OCI-LY7 (cell line): ENCODE measurements around the gene LSAMP. TPM values are rescaled to one million over a fixed set of nuclear protein-coding genes. Genes with fewer than 3 reads are reported as not detected.

Experiments
- BruUV-seq: library from RNA; stranded (reverse); fragments of 400-500 nt; replicated peaks from 2 replicates; lab custom pipeline; 2021; lab: Mats Ljungman, UMichigan
- CTCF ChIA-PET: fragments of 300-600 bp; sonication (Branson Sonifier 250); formaldehyde crosslinking; loops from one replicate; lab custom pipeline; 2022; ENCODE audit warnings: antibody characterized with exemption; ENCODE audit not compliant: unreplicated experiment; lab: Charles Lee
- POLR2A ChIA-PET: fragments of 300-600 bp; sonication (Branson Sonifier 250); formaldehyde crosslinking; loops from one replicate; lab custom pipeline; 2022; ENCODE audit warnings: antibody characterized with exemption; lab: Charles Lee
- DNase-seq: peaks from one replicate; pipeline ENCODE4 v3.0.0-alpha.2; 2015; ENCODE audit warnings: low spot score
- H2AFZ ChIP-seq: fragments of 200-600 bp; sonication (generic), shearing (Covaris generic); 2 replicates; pipeline ENCODE4 v1.6.1; 2014; ENCODE audit warnings: mild to moderate bottlenecking, antibody characterized with exemption, low read length, moderate library complexity
- H3K27ac ChIP-seq: fragments of 200-600 bp; sonication (generic); 2 replicates; pipeline ENCODE4 v1.5.1; 2014; ENCODE audit warnings: mixed run types, low read depth, mild to moderate bottlenecking, moderate library complexity, low read length, inconsistent platforms; ENCODE audit not compliant: poor library complexity, severe bottlenecking
- H3K36me3 ChIP-seq: fragments of 200-600 bp; sonication (generic); 2 replicates; pipeline ENCODE4 v1.6.1; 2014; ENCODE audit warnings: mild to moderate bottlenecking, antibody characterized with exemption, low read length, moderate library complexity, mixed read lengths; ENCODE audit not compliant: insufficient read depth
- H3K4me1 ChIP-seq: fragments of 200-600 bp; sonication (generic); 2 replicates; pipeline ENCODE4 v1.5.1; 2014; ENCODE audit warnings: mild to moderate bottlenecking, low read length; ENCODE audit not compliant: insufficient read depth, poor library complexity, severe bottlenecking
- H3K4me2 ChIP-seq: fragments of 200-600 bp; sonication (generic); 2 replicates; pipeline ENCODE4 v1.6.1; 2014; ENCODE audit warnings: mild to moderate bottlenecking, low read length
- H3K4me3 ChIP-seq: fragments of 200-600 bp; sonication (generic); 2 replicates; pipeline ENCODE4 v1.5.1; 2014; ENCODE audit warnings: mild to moderate bottlenecking, low read depth, low read length; ENCODE audit not compliant: poor library complexity, severe bottlenecking
- H3K79me2 ChIP-seq: fragments of 200-600 bp; sonication (generic); 2 replicates; pipeline ENCODE4 v1.6.1; 2016; ENCODE audit warnings: low read depth, mild to moderate bottlenecking, low read length, moderate library complexity, mixed read lengths; ENCODE audit not compliant: insufficient read depth
- H3K9me2 ChIP-seq: fragments of 200-600 bp; sonication (generic); 2 replicates; pipeline ENCODE4 v1.6.1; 2016; ENCODE audit warnings: mild to moderate bottlenecking, low read length, mixed read lengths; ENCODE audit not compliant: insufficient read depth
- H3K9me3 ChIP-seq: fragments of 200-600 bp; sonication (generic); 2 replicates; pipeline ENCODE4 v1.6.1; 2014; ENCODE audit warnings: mild to moderate bottlenecking, mixed run types, low read length, mixed read lengths
- H4K20me1 ChIP-seq: fragments of 200-600 bp; sonication (generic); 2 replicates; pipeline ENCODE4 v1.6.1; 2014; ENCODE audit warnings: mild to moderate bottlenecking, antibody characterized with exemption, low read length, moderate library complexity, mixed read lengths; ENCODE audit not compliant: insufficient read depth
- EZH2phosphoT487 ChIP-seq: fragments of 200-600 bp; sonication (generic); IDR thresholded peaks from 2 replicates; pipeline ENCODE4 v1.6.1; 2018; ENCODE audit warnings: low read depth, borderline replicate concordance, mild to moderate bottlenecking, mixed run types, antibody characterized with exemption, low read length, moderate library complexity, mixed read lengths
- intact Hi-C: fragments of 100-400 bp; cut with micrococcal nuclease; formaldehyde crosslinking; loops from one replicate; pipeline ENCODE4 v1.10.0; 2022; ENCODE audit not compliant: unreplicated experiment
- total RNA-seq, 2 experiments: library from RNA; depleted of rRNA in 1 of 2; stranded (reverse); fragments of >200 nt in 1 of 2; shearing (Covaris generic) in 1 of 2; gene quantifications; 2 replicates each; pipeline ENCODE4 v1.2.3, GENCODE V29; 2014 to 2022
- TF ChIP-seq, protein P1 (sequence below): fragments of 200-600 bp; sonication (generic); conservative IDR thresholded peaks from 2 replicates; pipeline ENCODE4 v1.5.1; 2014; ENCODE audit warnings: mild to moderate bottlenecking, antibody characterized with exemption, low read length, moderate library complexity, mixed read lengths

Gene LSAMP
- total RNA-seq, 2 experiments from 2014 or later = 1.4 TPM; not detected in 1

DNA sequence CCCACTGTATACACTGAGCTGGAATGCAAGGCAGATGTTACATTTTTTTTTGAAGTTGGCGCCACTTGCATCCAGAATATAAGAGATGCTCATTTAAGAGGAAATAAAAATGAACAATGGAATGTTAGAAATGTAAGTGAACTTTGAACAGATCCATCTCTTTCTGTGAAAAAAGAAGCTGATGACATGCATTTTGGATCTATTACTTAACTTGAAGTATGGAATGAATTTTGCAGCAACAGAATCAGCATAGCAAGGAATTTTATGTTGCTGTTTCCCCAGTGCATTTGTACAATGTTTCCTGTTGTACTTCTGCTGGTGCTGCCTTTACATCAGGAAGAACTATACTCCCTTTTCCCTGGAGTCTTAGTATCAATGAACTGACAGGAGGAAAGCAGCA, 178.2 kb downstream of the LSAMP start:
- no peaks in the 10 kb centered on the region for H3K9me3 ChIP-seq
- POLR2A ChIA-PET = no interaction called here
- no peak overlapping the region for H3K4me2 ChIP-seq
- H3K27ac ChIP-seq = no peak overlapping the region
- H3K79me2 ChIP-seq = no peaks in the 10 kb centered on the region
- DNase-seq = no peak
- intact Hi-C loops = no loop called here
- CTCF ChIA-PET = no interaction called here
- H3K9me2 ChIP-seq = no peaks in the 10 kb centered on the region
- TF ChIP-seq EZH2phosphoT487 = no peak
- TF ChIP-seq, protein P1, sequence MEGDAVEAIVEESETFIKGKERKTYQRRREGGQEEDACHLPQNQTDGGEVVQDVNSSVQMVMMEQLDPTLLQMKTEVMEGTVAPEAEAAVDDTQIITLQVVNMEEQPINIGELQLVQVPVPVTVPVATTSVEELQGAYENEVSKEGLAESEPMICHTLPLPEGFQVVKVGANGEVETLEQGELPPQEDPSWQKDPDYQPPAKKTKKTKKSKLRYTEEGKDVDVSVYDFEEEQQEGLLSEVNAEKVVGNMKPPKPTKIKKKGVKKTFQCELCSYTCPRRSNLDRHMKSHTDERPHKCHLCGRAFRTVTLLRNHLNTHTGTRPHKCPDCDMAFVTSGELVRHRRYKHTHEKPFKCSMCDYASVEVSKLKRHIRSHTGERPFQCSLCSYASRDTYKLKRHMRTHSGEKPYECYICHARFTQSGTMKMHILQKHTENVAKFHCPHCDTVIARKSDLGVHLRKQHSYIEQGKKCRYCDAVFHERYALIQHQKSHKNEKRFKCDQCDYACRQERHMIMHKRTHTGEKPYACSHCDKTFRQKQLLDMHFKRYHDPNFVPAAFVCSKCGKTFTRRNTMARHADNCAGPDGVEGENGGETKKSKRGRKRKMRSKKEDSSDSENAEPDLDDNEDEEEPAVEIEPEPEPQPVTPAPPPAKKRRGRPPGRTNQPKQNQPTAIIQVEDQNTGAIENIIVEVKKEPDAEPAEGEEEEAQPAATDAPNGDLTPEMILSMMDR = no peak
- BruUV-seq = no TSS peak
- no peaks in the 10 kb centered on the region for H3K36me3 ChIP-seq
- no peaks in the 10 kb centered on the region for H3K4me1 ChIP-seq
- H3K4me3 ChIP-seq = no peak overlapping the region
- no peak overlapping the region for H2AFZ ChIP-seq
- no peaks in the 10 kb centered on the region for H4K20me1 ChIP-seq

DNA sequence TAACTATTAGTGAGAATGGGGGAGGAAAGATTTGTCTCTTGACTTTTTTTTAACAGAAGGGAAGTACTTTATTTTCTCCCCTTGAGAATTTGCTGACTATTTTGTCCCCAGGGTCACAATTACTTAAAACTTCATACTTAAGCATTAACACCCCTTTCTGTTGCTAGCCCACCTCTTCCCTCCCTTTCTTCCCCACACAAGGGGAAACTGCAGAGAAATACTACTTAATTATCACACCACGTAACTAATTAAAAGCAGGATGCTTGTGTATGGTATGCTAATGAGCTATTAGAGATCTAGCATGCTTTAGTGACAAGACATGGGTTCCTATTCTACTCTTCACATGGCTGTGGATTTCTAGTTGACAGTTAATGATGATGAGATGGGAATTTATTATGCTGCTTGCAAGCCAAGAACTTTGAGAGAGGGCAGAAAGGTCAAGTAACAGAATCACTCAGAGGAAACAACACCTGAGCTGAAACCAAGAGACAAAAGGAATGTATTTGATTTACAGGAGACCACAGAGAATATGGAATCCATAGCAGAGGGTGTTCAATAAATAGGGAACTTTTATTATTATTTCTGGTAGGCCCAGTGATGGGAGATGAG, 179.2 kb downstream of the LSAMP start:
- H3K79me2 ChIP-seq = no peaks in the 10 kb centered on the region
- no peaks in the 10 kb centered on the region for H3K4me1 ChIP-seq
- intact Hi-C loops = no loop called here
- H3K4me3 ChIP-seq = no peak overlapping the region
- H2AFZ ChIP-seq = no peak overlapping the region
- BruUV-seq = no TSS peak
- H3K36me3 ChIP-seq = no peaks in the 10 kb centered on the region
- H4K20me1 ChIP-seq = no peaks in the 10 kb centered on the region
- no peak for TF ChIP-seq EZH2phosphoT487
- TF ChIP-seq, protein P1 = no peak
- H3K4me2 ChIP-seq = no peak overlapping the region
- H3K9me2 ChIP-seq = no peaks in the 10 kb centered on the region
- no peak overlapping the region for H3K27ac ChIP-seq
- ChIA-PET CTCF (no interaction called here), POLR2A (no interaction called here)
- DNase-seq = no peak
- no peaks in the 10 kb centered on the region for H3K9me3 ChIP-seq

GRCh38 chr3:116265320-116265695, 180.0 kb downstream of the LSAMP start:
- intact Hi-C loops = no loop called here

More at GRCh38 chr3:116265320-116265695, 180.0 kb downstream of the LSAMP start:
- Histone ChIP-seq H3K79me2 (no peaks in the 10 kb centered on the region), H3K27ac (no peak overlapping the region), H4K20me1 (no peaks in the 10 kb centered on the region), H3K9me2 (no peaks in the 10 kb centered on the region), H2AFZ (no peak overlapping the region), H3K4me1 (no peaks in the 10 kb centered on the region), H3K36me3 (no peaks in the 10 kb centered on the region), H3K4me2 (no peak overlapping the region), H3K4me3 (no peak overlapping the region), H3K9me3 (no peaks in the 10 kb centered on the region)
- TF ChIP-seq EZH2phosphoT487 = no peak
- TF ChIP-seq, protein P1 = no peak
- BruUV-seq = no TSS peak
- POLR2A ChIA-PET = no interaction called here
- no peak for DNase-seq
- CTCF ChIA-PET = no interaction called here
